GM18519 (cell line): ENCODE results near the gene SEMA3D.

Experiments
- ATAC-seq: cut with Tn5 transposase; IDR thresholded peaks from one replicate; pipeline ENCODE4 v1.9.1; 2021; ENCODE audit warnings: mild to moderate bottlenecking, moderate library complexity; ENCODE audit not compliant: unreplicated experiment, low FRiP score

Gene SEMA3D

GRCh38 chr7:85185424-85186082, 1.3 kb downstream of the SEMA3D start:
- no peak for ATAC-seq

- ATAC-seq = no peak
These were observed 2.0 kb downstream of the SEMA3D start for GRCh38 chr7:85184599-85185423.

GRCh38 chr7:85183296-85183695, 3.6 kb downstream of the SEMA3D start:
- no peak for ATAC-seq

GRCh38 chr7:85178531-85179298, 8.1 kb downstream of the SEMA3D start:
- ATAC-seq = no peak

- ATAC-seq = no peak
These were observed 9.5 kb downstream of the SEMA3D start for GRCh38 chr7:85177316-85177715.

GRCh38 chr7:85176197-85176596, 10.7 kb downstream of the SEMA3D start:
- no peak for ATAC-seq

GRCh38 chr7:85175217-85175616, 11.6 kb downstream of the SEMA3D start:
- no peak for ATAC-seq

GRCh38 chr7:85172530-85172941, 14.3 kb downstream of the SEMA3D start:
- no peak for ATAC-seq

GRCh38 chr7:85167636-85168035, 19.2 kb downstream of the SEMA3D start:
- ATAC-seq = no peak

GRCh38 chr7:85165263-85165662, 21.6 kb downstream of the SEMA3D start:
- no peak for ATAC-seq

GRCh38 chr7:85164376-85164775, 22.5 kb downstream of the SEMA3D start:
- ATAC-seq = no peak

GRCh38 chr7:85162721-85163120, 24.1 kb downstream of the SEMA3D start:
- ATAC-seq = no peak

- ATAC-seq = peak; percentile 84
These were observed 26.6 kb downstream of the SEMA3D start for GRCh38 chr7:85160223-85160622.

GRCh38 chr7:85159003-85159402, 27.9 kb downstream of the SEMA3D start:
- no peak for ATAC-seq

GRCh38 chr7:85156661-85157208, 30.1 kb downstream of the SEMA3D start:
- ATAC-seq = no peak

- no peak for ATAC-seq
These were observed 32.4 kb downstream of the SEMA3D start for GRCh38 chr7:85154282-85154937.

GRCh38 chr7:85153715-85154114, 33.1 kb downstream of the SEMA3D start:
- no peak for ATAC-seq

- ATAC-seq = no peak
These were observed 36.2 kb downstream of the SEMA3D start for GRCh38 chr7:85150624-85151023.

GRCh38 chr7:85144771-85145170, 42.1 kb downstream of the SEMA3D start:
- no peak for ATAC-seq

GRCh38 chr7:85135977-85136376, 50.9 kb downstream of the SEMA3D start:
- ATAC-seq = no peak
